Urinary bladder (tissue), 4 donors: ENCODE results near the gene TMEM116. TPM values are rescaled to one million over a fixed set of nuclear protein-coding genes. Genes with fewer than 3 reads are reported as not detected.
"Not testable (repeated sequence)": the region's sequence is repeated elsewhere in the genome, so short reads cannot be mapped to it uniquely, and the experiment has no call there.

ENCODE experiments used
- DNase-seq: peaks from one replicate; pipeline ENCODE4 v3.0.0-alpha.2; 2015; ENCODE audit errors: extremely low spot score
- H3K27ac ChIP-seq: one replicate; pipeline ENCODE4 v1.5.1; 2013; ENCODE audit warnings: low read depth, mild to moderate bottlenecking, moderate library complexity
- H3K36me3 ChIP-seq: one replicate; pipeline ENCODE4 v1.6.1; 2013; ENCODE audit warnings: mild to moderate bottlenecking, moderate library complexity; ENCODE audit not compliant: insufficient read depth
- H3K4me1 ChIP-seq: one replicate; pipeline ENCODE4 v1.6.1; 2013; ENCODE audit warnings: mild to moderate bottlenecking, moderate library complexity; ENCODE audit not compliant: insufficient read depth
- H3K4me3 ChIP-seq: one replicate; pipeline ENCODE4 v1.5.1; 2013; ENCODE audit warnings: low read depth, low read length
- WGBS: extraction: QIAGEN DNeasy Blood & Tissue Kit; methylation state at CpG from one replicate; pipeline ENCODE4 v1.1.7; 2013; 5-methylcytosine and 5-hydroxymethylcytosine counted together
- polyA plus RNA-seq: library from polyadenylated mRNA; stranded (reverse); fragments of 200-250 nt; gene quantifications from one replicate; pipeline ENCODE4 v1.2.3, GENCODE V29; 2013
- total RNA-seq: library from RNA; depleted of rRNA; stranded (reverse); fragments of >200 nt; gene quantifications from one replicate; pipeline ENCODE4 v1.2.3, GENCODE V29; 2014
- donor health status: healthy with polysubstance abuse.
- donor health status: healthy.

TMEM116 gene
- total and polyA plus RNA-seq, 2 donors: 6.4 to 18.3 TPM

DNA sequence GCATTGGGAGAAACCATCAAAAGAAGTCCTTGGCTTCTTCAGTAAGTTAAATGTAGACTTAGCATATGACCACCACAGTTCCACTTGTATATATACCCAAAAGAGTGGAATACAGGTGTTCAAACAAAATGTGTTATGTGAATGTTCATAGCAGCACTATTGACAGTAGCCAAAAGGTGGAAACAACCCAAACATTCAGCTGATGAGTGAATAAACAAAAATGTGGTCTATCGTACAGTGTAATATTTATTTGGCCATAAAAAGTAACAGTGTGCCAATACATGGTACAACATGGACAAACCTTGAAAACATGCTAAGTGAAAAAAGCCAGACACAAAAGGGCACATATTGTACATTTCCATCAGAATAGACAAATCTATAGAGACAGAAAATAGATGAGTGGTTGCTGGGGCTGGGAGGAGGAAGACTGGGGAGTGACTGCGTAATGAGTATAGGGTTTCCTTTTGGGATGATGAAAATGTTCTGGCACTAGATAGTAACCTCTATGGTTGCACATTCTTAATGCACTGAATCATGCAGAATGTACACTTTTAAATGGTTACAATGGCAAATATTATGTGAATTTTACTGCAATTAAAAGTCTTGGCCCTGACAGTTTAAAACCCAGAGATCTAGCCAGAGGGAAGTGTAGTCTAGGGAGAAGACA is 5.7 kb upstream of the TMEM116 start:
- Histone ChIP-seq H3K4me1 (no peaks in the 10 kb centered on the region), H3K4me3 (no peak overlapping the region), H3K27ac (no peak overlapping the region), H3K36me3 (peaks cover 7% of the 10 kb centered on the region)
- DNase-seq: no peak
- WGBS: 81% methylated on average over 2 of the region's 2 CpGs

DNA sequence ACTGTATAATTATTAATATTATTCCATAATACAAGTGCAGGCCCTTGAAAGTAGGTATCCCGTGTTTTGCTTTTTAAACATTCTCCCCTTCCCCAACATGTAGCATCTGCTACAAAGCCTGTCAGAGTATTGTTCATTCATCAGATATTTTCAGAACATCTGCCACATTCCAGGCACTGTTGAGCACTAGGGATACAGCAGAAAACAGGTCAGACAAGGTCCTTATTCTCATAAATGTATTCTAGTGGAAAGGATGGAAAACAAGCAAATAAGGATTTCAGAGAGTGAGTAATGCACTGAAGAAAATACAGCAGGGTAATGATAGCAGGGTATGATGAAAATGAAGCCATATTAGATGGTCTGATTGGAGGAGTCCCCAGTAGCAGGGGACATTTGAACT is 4.1 kb upstream of the TMEM116 start:
- whole genome bisulfite sequencing: 89% methylated on average over 1 of the region's 1 CpG

DNA sequence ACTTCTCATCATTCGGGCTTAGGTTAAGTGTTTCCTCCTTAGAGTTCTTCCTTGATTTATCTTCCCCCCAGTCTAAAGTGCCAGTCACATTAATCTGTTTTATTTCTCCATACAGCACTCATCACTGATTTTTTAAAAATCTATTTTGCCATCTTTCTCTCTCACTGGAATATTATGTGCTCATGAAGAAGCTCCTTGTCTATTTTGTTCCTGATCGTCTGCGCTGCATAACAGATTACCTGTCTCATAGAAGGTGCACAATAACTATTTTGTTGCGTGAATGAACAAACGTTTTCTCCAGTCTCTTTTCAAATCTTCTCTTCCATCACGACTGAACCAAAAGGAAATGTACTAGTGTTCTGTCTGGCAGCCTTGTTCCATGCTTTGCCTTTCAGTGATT is 3.0 kb upstream of the TMEM116 start:
- H3K36me3 ChIP-seq: peaks cover 4% of the 10 kb centered on the region
- H3K27ac ChIP-seq: no peak overlapping the region
- DNase-seq: no peak
- 98% methylated on average over 6 of the region's 6 CpGs for WGBS
- peaks cover 2% of the 10 kb centered on the region for H3K4me1 ChIP-seq
- no peak overlapping the region for H3K4me3 ChIP-seq

More for the DNA sequence above, 4.1 kb upstream of the TMEM116 start:
- Histone ChIP-seq H3K4me1 (peaks cover 1% of the 10 kb centered on the region), H3K27ac (no peak overlapping the region), H3K36me3 (peaks cover 4% of the 10 kb centered on the region), H3K4me3 (no peak overlapping the region)
- no peak for DNase-seq

DNA sequence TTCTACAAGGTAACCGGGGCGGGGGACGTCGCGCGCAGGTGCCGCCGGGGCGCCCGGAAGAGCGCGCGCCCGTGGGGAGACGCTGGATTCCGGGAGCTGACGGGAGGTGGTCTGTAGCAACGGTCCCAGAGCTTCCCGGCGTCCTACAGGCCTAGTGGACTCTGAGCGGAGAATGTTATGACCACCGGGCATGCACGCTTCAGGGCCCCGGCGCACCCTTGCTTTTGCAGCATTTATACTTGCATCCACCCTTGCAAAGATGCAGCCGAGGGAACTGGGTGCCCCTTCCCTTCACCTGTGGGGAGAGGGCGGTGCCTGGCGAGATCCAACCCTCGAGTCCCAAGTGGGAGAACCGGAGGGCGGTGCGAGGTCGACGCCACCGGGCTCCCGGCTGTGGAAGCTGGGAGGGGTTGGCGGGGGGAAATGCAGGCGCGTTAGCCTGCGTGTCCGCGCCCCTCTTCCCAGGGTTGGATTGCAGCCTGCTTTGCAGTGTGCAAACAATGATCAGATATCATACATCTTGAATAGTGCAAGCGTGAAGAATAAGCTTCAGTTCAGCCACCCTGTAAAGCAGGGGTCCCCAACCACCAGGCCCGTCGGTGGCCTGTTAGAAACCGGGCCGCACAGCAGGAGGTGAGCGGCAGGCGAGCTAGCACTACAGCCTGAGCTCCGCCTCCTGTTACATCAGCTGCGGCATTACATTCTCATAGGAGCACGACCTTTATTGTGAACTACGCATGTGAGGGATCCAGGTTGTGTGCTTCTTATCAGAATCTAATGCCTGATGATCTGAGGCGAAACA is 837 bp upstream of the TMEM116 start:
- H3K27ac ChIP-seq: peak overlapping the region; percentile 63
- peaks cover 2% of the 10 kb centered on the region for H3K4me1 ChIP-seq
- WGBS: 1% methylated on average over 54 of the region's 54 CpGs
- no peaks in the 10 kb centered on the region for H3K36me3 ChIP-seq
- no peak for DNase-seq
- peak overlapping the region; percentile 62 for H3K4me3 ChIP-seq

DNA sequence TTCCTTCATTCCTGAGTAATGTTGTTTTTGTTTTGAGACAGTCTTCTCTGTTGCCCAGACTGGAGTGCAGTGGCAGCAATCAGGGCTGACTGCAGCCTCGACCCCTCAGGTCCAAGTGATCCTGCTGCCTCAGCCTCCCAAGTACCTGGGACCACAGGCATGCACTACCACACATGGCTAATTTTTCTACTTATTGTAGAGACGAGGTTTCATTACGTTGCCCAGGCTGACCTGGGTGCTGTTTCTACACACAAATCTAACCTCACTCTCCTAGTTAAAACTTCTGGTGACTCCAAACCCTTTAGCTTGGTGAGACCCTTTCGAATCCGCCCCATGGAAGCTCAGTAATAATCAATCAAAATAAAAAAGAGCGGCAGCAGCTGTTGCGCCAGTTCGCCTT is 1.3 kb downstream of the TMEM116 start:
- 93% methylated on average over 8 of the region's 8 CpGs for whole genome bisulfite sequencing
- no peaks in the 10 kb centered on the region for H3K36me3 ChIP-seq
- H3K4me1 ChIP-seq: peaks cover 2% of the 10 kb centered on the region
- H3K27ac ChIP-seq: no peak overlapping the region
- H3K4me3 ChIP-seq: no peak overlapping the region
- DNase-seq: no peak

DNA sequence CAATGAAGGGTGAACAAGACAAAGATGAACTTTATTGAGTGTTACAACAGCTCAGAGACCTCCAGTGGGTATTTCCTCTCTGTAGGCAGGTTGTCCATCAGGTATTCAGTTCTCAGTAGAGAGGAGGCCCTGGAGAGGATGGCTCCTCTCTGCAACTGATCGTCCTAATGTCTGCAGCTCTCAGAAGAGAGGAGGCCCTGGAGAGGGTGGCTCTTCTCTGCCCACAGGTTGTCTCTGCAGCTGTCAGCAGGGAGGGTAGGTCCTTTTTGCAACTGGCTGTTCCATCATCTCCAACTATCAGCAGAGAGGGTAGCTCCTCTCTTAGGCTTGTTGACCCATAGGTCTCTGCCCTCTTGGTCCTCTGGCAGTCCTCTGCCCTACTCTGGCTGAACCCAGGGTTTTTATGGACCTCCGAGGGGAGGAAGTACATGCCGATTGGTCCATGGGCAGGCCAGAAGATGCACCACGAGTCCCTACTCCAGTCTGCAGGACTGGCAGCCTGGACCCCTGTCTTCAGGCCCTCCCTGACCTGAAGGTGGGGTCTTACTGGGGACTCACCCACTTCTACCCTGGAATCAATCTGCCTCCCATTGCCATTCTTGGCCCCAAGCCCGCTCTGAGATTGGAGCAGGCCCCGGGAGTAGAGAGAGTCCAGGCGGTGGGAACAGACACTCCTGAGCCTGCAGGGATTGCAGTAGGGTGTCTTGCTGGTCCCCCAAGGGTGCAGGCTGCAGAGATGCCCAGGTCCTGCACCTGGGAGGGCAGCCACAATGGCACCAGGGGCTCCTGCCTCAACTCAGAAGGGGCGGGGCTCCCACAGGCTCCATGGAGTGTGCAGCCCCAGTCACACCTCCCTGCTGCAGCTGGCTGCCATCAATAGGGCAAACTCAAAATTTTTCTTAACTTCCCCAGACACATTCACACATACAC is 2.3 kb downstream of the TMEM116 start:
- Histone ChIP-seq H3K4me3 (no peak overlapping the region), H3K27ac (no peak overlapping the region), H3K36me3 (no peaks in the 10 kb centered on the region), H3K4me1 (peaks cover 2% of the 10 kb centered on the region)
- WGBS: 92% methylated on average over 8 of the region's 8 CpGs
- no peak for DNase-seq

DNA sequence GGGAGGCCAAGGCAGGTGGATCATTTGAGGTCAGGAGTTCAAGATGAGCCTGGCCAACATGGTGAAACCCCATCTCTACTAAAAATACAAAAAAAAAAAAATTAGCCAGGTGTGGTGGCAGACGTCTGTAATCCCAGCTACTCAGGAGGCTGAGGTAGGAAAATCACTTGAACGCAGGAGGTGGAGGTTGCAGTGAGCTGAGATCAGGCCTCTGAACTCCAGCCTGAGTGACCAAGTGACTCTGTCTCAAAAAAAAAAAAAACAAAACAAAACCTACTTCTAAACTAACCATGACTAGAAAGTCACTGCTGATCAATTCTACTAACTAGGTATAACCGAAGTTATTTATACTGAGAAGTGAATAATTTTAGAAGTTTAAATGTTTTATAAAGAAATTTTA is 3.4 kb downstream of the TMEM116 start:
- not testable (repeated sequence) for H3K36me3 ChIP-seq, DNase-seq, H3K27ac ChIP-seq, H3K4me3 ChIP-seq, H3K4me1 ChIP-seq
- WGBS: 81% methylated on average over 3 of the region's 3 CpGs

DNA sequence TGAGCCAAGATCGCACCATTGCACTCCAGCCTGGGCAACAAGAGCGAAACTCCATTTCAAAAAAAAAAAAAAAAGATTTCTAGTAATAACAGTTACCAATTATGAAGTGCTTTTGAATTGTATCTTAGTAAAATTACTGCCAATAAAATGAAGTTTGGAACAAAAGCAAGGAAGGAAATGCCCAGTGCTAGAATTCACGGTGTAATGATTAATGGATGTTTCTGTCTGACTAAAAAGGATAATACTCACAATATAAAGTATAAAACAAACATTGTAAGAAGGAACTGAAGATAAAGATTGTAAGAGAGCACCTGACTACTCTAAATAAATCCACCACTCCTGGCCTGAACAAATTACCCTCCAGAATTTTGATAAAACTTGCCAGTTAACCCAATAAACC is 4.0 kb downstream of the TMEM116 start:
- Histone ChIP-seq H3K4me3 (no peak overlapping the region), H3K27ac (no peak overlapping the region), H3K36me3 (no peaks in the 10 kb centered on the region), H3K4me1 (peaks cover 2% of the 10 kb centered on the region)
- WGBS: 71% methylated on average over 3 of the region's 3 CpGs
- no peak for DNase-seq

DNA sequence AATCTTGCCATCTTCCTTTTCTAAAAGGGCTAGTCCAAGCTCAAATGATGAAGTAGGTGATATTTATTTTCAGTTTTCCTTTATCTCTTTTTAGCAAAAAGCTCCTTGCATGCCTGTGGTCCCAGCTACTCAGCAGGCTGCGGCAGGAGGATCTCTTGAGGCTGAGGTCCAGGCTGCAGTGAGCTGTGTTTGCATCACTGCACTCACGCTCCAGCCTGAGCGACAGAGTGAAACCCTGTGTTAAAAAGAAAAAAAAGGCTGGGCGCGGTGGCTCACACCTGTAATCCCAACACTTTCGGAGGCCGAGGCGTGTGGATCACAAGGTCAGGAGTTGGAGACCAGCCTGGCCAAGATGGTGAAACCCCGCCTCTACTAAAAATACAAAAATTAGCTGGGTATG is 5.0 kb downstream of the TMEM116 start:
- no peak overlapping the region for H3K27ac ChIP-seq
- H3K36me3 ChIP-seq: no peaks in the 10 kb centered on the region
- H3K4me1 ChIP-seq: peaks cover 2% of the 10 kb centered on the region
- 91% methylated on average over 9 of the region's 9 CpGs for WGBS
- DNase-seq: no peak
- H3K4me3 ChIP-seq: no peak overlapping the region

DNA sequence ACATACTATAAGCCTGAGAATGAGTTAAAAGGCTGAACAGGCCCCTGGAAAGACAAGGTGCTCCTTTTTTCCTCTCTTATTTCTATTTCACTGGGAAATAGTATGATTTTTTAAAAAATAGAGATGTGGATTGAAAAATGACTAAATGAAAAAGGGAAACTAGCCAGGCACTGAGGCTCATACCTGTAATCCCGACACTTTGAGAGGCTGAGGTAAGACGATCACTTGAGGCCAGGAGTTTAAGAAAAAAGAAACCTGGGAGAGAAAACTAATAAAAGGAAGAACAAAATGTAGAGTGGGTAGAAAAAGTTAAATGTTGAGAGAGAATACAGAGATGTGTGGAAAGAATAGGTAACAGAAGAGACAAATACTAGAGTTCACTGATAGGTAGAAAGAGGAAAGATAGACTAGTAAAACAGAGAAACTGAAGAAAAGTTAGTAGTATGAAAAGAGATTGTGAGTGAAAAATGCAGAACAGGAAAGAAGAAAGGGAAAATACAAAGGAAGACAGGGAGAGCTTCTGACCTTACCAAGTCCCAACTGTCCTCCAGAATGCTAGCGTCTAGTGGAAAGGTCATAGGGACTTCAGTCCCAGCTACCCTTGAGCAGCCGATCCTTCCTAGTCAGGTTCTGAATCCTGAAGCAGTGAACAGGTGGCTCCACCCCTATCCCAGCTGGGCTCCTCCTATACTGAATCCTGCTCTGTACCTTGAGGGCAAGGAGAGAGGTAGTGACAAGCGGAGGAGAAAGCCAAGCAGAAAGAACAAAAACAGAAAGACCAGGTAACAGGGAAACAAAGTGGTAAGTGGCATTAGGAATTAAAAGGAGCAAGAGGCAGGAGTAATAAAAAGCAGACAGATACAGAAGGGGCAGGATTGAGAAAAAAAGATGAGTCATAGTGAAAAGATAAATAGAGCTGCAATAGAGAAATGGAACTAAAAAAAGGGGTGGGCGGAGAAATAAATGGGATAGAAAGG is 7.3 kb downstream of the TMEM116 start:
- no peak overlapping the region for H3K4me3 ChIP-seq
- 75% methylated on average over 6 of the region's 6 CpGs for WGBS
- H3K36me3 ChIP-seq: peaks cover 2% of the 10 kb centered on the region
- no peak for DNase-seq
- H3K4me1 ChIP-seq: no peaks in the 10 kb centered on the region
- H3K27ac ChIP-seq: no peak overlapping the region

DNA sequence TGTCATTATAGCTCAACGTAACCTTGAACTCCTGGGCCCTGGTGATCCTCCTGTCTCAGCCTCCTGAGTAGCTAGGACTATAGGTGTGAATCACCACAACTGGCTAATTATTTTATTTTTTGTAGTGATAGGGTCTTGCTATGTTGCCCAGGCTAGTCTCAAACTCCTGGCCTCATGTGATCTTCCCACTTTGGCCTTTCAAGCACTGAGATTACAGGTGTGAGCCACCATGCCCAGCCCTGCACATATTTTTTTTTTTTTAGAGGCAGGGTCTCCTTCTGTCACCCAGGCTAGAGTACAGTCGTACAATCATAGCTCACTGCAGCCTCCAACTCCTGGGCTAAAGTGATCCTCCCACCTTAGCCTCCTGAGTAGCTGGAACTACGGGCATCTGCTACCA is 8.9 kb downstream of the TMEM116 start:
- Histone ChIP-seq H3K36me3 (peaks cover 2% of the 10 kb centered on the region), H3K27ac (no peak overlapping the region), H3K4me1 (no peaks in the 10 kb centered on the region), H3K4me3 (no peak overlapping the region)
- WGBS: over 99% methylated on average over 3 of the region's 3 CpGs
- no peak for DNase-seq

DNA sequence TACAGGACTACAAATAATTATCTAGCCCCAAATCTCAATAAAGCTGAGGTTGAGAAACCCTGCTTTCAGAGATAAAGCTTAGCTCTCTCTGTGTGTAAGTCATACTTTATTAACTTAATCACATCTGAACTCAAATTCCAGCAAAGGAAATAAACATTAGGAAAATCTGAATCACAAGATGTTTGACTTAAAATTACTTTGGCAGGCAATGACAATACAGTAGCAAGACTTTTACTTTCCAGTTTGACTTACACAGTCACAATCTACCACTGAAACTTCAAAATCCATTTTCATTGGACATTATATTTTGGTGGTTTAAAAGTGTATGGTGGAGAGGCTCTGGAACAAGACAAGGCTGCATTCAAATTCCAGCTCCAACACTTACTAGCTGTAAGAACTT is 11.4 kb downstream of the TMEM116 start:
- no peak for DNase-seq
- Histone ChIP-seq H3K4me3 (no peak overlapping the region), H3K27ac (peak overlapping the region; percentile 23)

DNA sequence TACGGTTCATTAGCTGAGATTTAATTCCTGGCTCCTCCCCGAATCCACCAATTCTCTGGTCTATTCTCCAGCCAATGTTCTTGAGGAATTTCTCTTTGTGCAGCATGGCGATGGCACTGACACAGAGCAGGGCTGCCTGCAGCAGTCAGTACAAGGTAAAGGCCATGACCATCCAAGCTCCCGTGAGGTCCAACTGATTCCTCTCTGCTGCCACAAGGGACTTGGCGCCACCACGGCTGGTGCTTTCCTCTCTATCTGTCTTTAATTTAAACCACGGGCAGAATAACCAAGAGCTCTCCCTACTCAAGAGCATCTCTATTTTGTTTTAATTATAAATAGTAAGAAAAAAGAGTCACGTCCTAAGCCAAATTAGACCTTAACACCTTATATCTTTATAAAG is 12.1 kb downstream of the TMEM116 start:
- H3K4me3 ChIP-seq: no peak overlapping the region
- H3K36me3 ChIP-seq: peaks cover 2% of the 10 kb centered on the region
- H3K4me1 ChIP-seq: no peaks in the 10 kb centered on the region
- DNase-seq: no peak
- WGBS: 90% methylated on average over 8 of the region's 8 CpGs
- H3K27ac ChIP-seq: no peak overlapping the region

More for the DNA sequence above, 11.4 kb downstream of the TMEM116 start:
- Histone ChIP-seq H3K4me1 (no peaks in the 10 kb centered on the region), H3K36me3 (peaks cover 2% of the 10 kb centered on the region)
